ENCODE results near the gene PTPN9.
A peak's percentile ranks its signal among the peaks of the same experiment; 100 is the strongest.
"Not testable (repeated sequence)": the region's sequence is repeated elsewhere in the genome, so short reads cannot be mapped to it uniquely, and the experiment has no call there.

PTPN9 gene

GRCh38 chr15:75517233-75517632 is 61.9 kb downstream of the PTPN9 start:
- peaks cover 52% of the 10 kb centered on the region for H3K36me3 ChIP-seq (ENCODE audit: control insufficient read depth, insufficient read depth, low read length, severe bottlenecking)
- no peak overlapping the region for H3K4me3 ChIP-seq (ENCODE audit: low read length)
- no peak for DNase-seq (ENCODE audit: low read depth)
- peaks cover 5% of the 10 kb centered on the region for H3K4me1 ChIP-seq (ENCODE audit: control insufficient read depth, insufficient read depth, low read length)
- H3K27me3 ChIP-seq (replicated peaks; ENCODE audit: control insufficient read depth, insufficient read depth, low read length) = no peaks in the 10 kb centered on the region
- H3K9ac ChIP-seq (ENCODE audit: low read length) = no peak overlapping the region
- H3K9me3 ChIP-seq (ENCODE audit: control insufficient read depth, low read length) = no peaks in the 10 kb centered on the region

DNA sequence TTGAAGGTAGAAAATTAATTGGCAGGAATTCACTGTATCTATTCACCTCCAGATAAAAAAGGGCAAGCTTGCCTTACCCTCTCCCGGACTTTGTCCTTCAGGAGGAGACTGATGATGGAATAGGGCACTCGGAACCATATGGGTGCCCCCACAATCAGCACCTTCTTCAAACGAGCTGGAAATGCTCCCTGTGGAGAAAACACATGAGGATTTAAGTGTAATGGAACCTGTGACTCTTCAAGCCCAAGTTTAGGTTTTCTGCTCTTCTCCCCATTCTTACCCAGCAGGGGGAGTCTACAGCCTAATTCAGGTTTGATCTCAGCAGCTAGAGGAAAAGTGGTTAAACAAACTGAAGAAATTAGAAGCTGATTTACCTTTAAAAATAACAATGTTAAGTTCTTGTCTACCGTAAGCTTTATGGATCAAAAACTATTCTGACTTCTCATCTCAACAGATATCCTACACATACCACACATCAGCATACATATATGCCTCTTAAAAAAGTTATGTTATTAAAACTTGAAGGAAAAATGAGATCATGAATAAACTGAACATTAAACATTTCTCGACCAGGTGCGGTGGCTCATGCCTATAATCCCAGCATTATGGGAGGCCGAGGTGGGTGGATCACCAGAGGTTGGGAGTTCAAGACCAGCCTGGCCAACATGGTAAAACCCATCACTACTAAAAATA is 70.1 kb downstream of the PTPN9 start:
- H3K36me3 ChIP-seq (ENCODE audit: control insufficient read depth, insufficient read depth, low read length, severe bottlenecking) = peaks cover 46% of the 10 kb centered on the region

DNA sequence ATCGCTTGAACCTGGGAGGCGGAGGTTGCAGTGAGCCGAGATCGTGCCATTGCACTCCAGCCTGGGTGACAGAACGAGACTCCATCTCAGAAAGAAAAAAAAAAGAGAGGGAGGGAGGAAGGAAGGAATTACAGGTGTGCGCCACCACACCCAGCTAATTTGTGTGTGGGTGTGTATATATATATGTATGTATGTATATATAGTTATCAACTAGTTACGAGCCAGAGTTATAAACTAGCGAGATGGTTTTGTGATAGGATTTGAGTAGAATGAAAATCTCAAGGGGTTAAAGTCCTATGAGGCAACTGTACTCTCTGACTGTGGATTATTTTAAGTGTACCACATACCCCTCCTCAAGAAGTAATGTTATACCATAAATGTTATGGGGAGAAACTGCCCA is 76.8 kb downstream of the PTPN9 start:
- Histone ChIP-seq H3K4me3 (ENCODE audit: low read length) (no peak overlapping the region), H3K9ac (ENCODE audit: low read length) (no peak overlapping the region), H3K36me3 (ENCODE audit: control insufficient read depth, insufficient read depth, low read length, severe bottlenecking) (peaks cover 35% of the 10 kb centered on the region), H3K4me1 (ENCODE audit: control insufficient read depth, insufficient read depth, low read length) (no peaks in the 10 kb centered on the region), H3K9me3 (ENCODE audit: control insufficient read depth, low read length) (no peaks in the 10 kb centered on the region), H3K27me3 (replicated peaks; ENCODE audit: control insufficient read depth, insufficient read depth, low read length) (no peaks in the 10 kb centered on the region)
- DNase-seq (ENCODE audit: low read depth) = no peak

More for the DNA sequence above, 70.1 kb downstream of the PTPN9 start:
- no peaks in the 10 kb centered on the region for H3K9me3 ChIP-seq (ENCODE audit: control insufficient read depth, low read length)
- H3K9ac ChIP-seq (ENCODE audit: low read length) = no peak overlapping the region
- H3K4me1 ChIP-seq (ENCODE audit: control insufficient read depth, insufficient read depth, low read length) = no peaks in the 10 kb centered on the region
- no peaks in the 10 kb centered on the region for H3K27me3 ChIP-seq (replicated peaks; ENCODE audit: control insufficient read depth, insufficient read depth, low read length)
- H3K4me3 ChIP-seq (ENCODE audit: low read length) = no peak overlapping the region
- DNase-seq (ENCODE audit: low read depth) = peak; percentile 73

GRCh38 chr15:75493732-75494131 is 85.4 kb downstream of the PTPN9 start:
- Histone ChIP-seq H3K9ac (ENCODE audit: low read length) (no peak overlapping the region), H3K9me3 (ENCODE audit: control insufficient read depth, low read length) (peaks cover 3% of the 10 kb centered on the region), H3K4me1 (ENCODE audit: control insufficient read depth, insufficient read depth, low read length) (no peaks in the 10 kb centered on the region), H3K36me3 (ENCODE audit: control insufficient read depth, insufficient read depth, low read length, severe bottlenecking) (peaks cover 28% of the 10 kb centered on the region), H3K27me3 (replicated peaks; ENCODE audit: control insufficient read depth, insufficient read depth, low read length) (no peaks in the 10 kb centered on the region), H3K4me3 (ENCODE audit: low read length) (no peak overlapping the region)
- DNase-seq (ENCODE audit: low read depth) = no peak

DNA sequence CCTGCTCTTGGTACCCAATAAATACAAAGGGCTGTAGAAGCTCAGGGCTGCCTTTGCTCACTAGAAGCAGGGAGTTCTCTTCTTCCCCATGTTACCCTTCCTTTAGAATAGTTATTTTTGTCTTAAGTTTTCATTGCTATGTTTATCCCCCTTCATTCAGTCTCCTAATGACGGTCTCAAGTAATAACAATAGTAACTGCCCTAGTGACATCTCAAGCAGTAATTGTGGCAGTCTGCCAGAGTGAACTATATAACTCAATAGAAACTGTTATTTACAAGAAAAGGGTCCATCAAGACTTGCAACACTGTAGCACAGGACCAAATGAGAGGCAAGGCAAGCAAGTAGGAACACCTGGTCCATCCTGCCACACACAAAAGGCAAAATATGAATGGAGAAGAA is 95.2 kb downstream of the PTPN9 start:
- H3K9ac ChIP-seq (ENCODE audit: low read length) = no peak overlapping the region
- no peaks in the 10 kb centered on the region for H3K4me1 ChIP-seq (ENCODE audit: control insufficient read depth, insufficient read depth, low read length)
- no peak for DNase-seq (ENCODE audit: low read depth)
- peaks cover 25% of the 10 kb centered on the region for H3K36me3 ChIP-seq (ENCODE audit: control insufficient read depth, insufficient read depth, low read length, severe bottlenecking)
- H3K27me3 ChIP-seq (replicated peaks; ENCODE audit: control insufficient read depth, insufficient read depth, low read length) = no peaks in the 10 kb centered on the region
- no peaks in the 10 kb centered on the region for H3K9me3 ChIP-seq (ENCODE audit: control insufficient read depth, low read length)
- no peak overlapping the region for H3K4me3 ChIP-seq (ENCODE audit: low read length)

- H3K9me3 ChIP-seq (ENCODE audit: control insufficient read depth, low read length); H3K4me3 ChIP-seq (ENCODE audit: low read length); H3K4me1 ChIP-seq (ENCODE audit: control insufficient read depth, insufficient read depth, low read length); H3K9ac ChIP-seq (ENCODE audit: low read length); H3K27me3 ChIP-seq (replicated peaks; ENCODE audit: control insufficient read depth, insufficient read depth, low read length); DNase-seq (ENCODE audit: low read depth): not testable (repeated sequence)
- H3K36me3 ChIP-seq (ENCODE audit: control insufficient read depth, insufficient read depth, low read length, severe bottlenecking) = peaks cover 28% of the 10 kb centered on the region
These were observed 95.6 kb downstream of the PTPN9 start for GRCh38 chr15:75483556-75483955.

DNA sequence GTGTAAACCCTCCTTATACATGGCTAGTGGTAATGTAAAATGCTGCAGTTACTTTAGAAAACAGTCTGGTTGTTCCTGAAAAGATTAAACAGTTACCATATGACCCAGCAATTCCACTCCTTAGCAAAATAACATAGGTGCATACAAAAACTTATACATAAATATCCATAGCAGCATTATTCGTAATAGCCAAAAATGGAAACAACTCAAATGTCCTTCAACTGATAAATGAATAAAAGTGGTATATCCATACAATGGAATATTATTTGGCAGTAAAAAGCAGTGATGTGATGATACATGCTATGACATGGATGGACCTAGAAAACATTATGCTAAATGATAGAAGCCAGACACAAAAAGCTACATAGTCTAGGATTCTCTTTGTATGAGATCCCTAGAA is 96.0 kb downstream of the PTPN9 start:
- no peaks in the 10 kb centered on the region for H3K9me3 ChIP-seq (ENCODE audit: control insufficient read depth, low read length)
- peaks cover 32% of the 10 kb centered on the region for H3K36me3 ChIP-seq (ENCODE audit: control insufficient read depth, insufficient read depth, low read length, severe bottlenecking)
- H3K27me3 ChIP-seq (replicated peaks; ENCODE audit: control insufficient read depth, insufficient read depth, low read length) = no peaks in the 10 kb centered on the region
- no peak overlapping the region for H3K4me3 ChIP-seq (ENCODE audit: low read length)
- H3K4me1 ChIP-seq (ENCODE audit: control insufficient read depth, insufficient read depth, low read length) = no peaks in the 10 kb centered on the region
- DNase-seq (ENCODE audit: low read depth) = no peak
- no peak overlapping the region for H3K9ac ChIP-seq (ENCODE audit: low read length)

GRCh38 chr15:75480463-75480862 is 98.7 kb downstream of the PTPN9 start:
- H3K9me3 ChIP-seq (ENCODE audit: control insufficient read depth, low read length); H3K4me1 ChIP-seq (ENCODE audit: control insufficient read depth, insufficient read depth, low read length); H3K9ac ChIP-seq (ENCODE audit: low read length); DNase-seq (ENCODE audit: low read depth); H3K27me3 ChIP-seq (replicated peaks; ENCODE audit: control insufficient read depth, insufficient read depth, low read length); H3K4me3 ChIP-seq (ENCODE audit: low read length): not testable (repeated sequence)
- peaks cover 26% of the 10 kb centered on the region for H3K36me3 ChIP-seq (ENCODE audit: control insufficient read depth, insufficient read depth, low read length, severe bottlenecking)

GRCh38 chr15:75479670-75480069 is 99.4 kb downstream of the PTPN9 start:
- Histone ChIP-seq H3K36me3 (ENCODE audit: control insufficient read depth, insufficient read depth, low read length, severe bottlenecking) (peaks cover 33% of the 10 kb centered on the region), H3K9ac (ENCODE audit: low read length) (no peak overlapping the region), H3K4me3 (ENCODE audit: low read length) (no peak overlapping the region), H3K9me3 (ENCODE audit: control insufficient read depth, low read length) (no peaks in the 10 kb centered on the region), H3K27me3 (replicated peaks; ENCODE audit: control insufficient read depth, insufficient read depth, low read length) (no peaks in the 10 kb centered on the region), H3K4me1 (ENCODE audit: control insufficient read depth, insufficient read depth, low read length) (no peaks in the 10 kb centered on the region)
- no peak for DNase-seq (ENCODE audit: low read depth)

GRCh38 chr15:75477094-75477493 is 102.0 kb downstream of the PTPN9 start:
- not testable (repeated sequence) for H3K4me1 ChIP-seq (ENCODE audit: control insufficient read depth, insufficient read depth, low read length); H3K9ac ChIP-seq (ENCODE audit: low read length); H3K9me3 ChIP-seq (ENCODE audit: control insufficient read depth, low read length); H3K27me3 ChIP-seq (replicated peaks; ENCODE audit: control insufficient read depth, insufficient read depth, low read length); DNase-seq (ENCODE audit: low read depth); H3K4me3 ChIP-seq (ENCODE audit: low read length)
- peaks cover 35% of the 10 kb centered on the region for H3K36me3 ChIP-seq (ENCODE audit: control insufficient read depth, insufficient read depth, low read length, severe bottlenecking)

- Histone ChIP-seq H3K36me3 (ENCODE audit: control insufficient read depth, insufficient read depth, low read length, severe bottlenecking) (peaks cover 60% of the 10 kb centered on the region), H3K9ac (ENCODE audit: low read length) (no peak overlapping the region), H3K4me1 (ENCODE audit: control insufficient read depth, insufficient read depth, low read length) (peaks cover 17% of the 10 kb centered on the region), H3K4me3 (ENCODE audit: low read length) (no peak overlapping the region), H3K27me3 (replicated peaks; ENCODE audit: control insufficient read depth, insufficient read depth, low read length) (no peaks in the 10 kb centered on the region), H3K9me3 (ENCODE audit: control insufficient read depth, low read length) (no peaks in the 10 kb centered on the region)
- DNase-seq (ENCODE audit: low read depth) = no peak
These were observed 110.1 kb downstream of the PTPN9 start for GRCh38 chr15:75468913-75469598.

Measured in adipocyte (in vitro differentiated cells).